Heart right ventricle (tissue), 16 donors: ENCODE data around the gene ZSCAN20. TPM values are rescaled to one million over a fixed set of nuclear protein-coding genes. Genes with fewer than 3 reads are reported as not detected.

ENCODE experiments used
- ATAC-seq, 8 donors: fragments of 200-7000 bp; cut with Tn5 transposase; one replicate each; pipeline ENCODE4 v1.9.1; 2020; ENCODE audit warnings: mild to moderate bottlenecking in 8 of 8, moderate library complexity in 8 of 8, moderate number of reproducible peaks in 1 of 8
- DNase-seq, 2 donors: peaks; one replicate each; pipeline ENCODE4 v3.0.0-alpha.2; 2020
- H3K27ac ChIP-seq, 10 donors: fragments of 200-600 bp; sonication (generic) in 2 of 10; one replicate each; pipeline versions ENCODE4 v1.5.0 to v1.8.0; 2020 to 2022; ENCODE audit warnings: mild to moderate bottlenecking in 3 of 10
- H3K27me3 ChIP-seq, 7 donors: fragments of 200-600 bp; one replicate each; pipeline ENCODE4 v1.8.0; 2021 to 2022; ENCODE audit warnings: mild to moderate bottlenecking in 2 of 7
- H3K36me3 ChIP-seq, 9 donors: fragments of 200-600 bp; sonication (generic) in 1 of 9; one replicate each; pipeline versions ENCODE4 v1.5.0 to v1.8.0; 2020 to 2022; ENCODE audit warnings: mild to moderate bottlenecking in 2 of 9
- H3K4me1 ChIP-seq, 9 donors: fragments of 200-600 bp; sonication (generic) in 1 of 9; one replicate each; pipeline versions ENCODE4 v1.5.0 to v1.8.0; 2020 to 2022; ENCODE audit warnings: mild to moderate bottlenecking in 4 of 9
- H3K4me3 ChIP-seq, 10 donors: fragments of 200-600 bp; sonication (generic) in 2 of 10; one replicate each; pipeline versions ENCODE4 v1.5.0 to v1.8.0; 2020 to 2022; ENCODE audit warnings: mild to moderate bottlenecking in 7 of 10, moderate library complexity in 2 of 10
- H3K9me3 ChIP-seq, 11 donors: fragments of 200-600 bp in 10 of 11; sonication (generic) in 2 of 11; one replicate each; pipeline versions ENCODE4 v1.5.0 to v1.8.0; 2013 to 2022; ENCODE audit warnings: mild to moderate bottlenecking in 2 of 11, control low read depth in 1 of 11, moderate library complexity in 1 of 11
- WGBS, 2 donors: extraction: QIAGEN DNeasy Blood & Tissue Kit; methylation state at CpG; one replicate each; pipeline ENCODE4 v1.1.7; 2013; ENCODE audit warnings: inconsistent platforms in 1 of 2; 5-methylcytosine and 5-hydroxymethylcytosine counted together
- intact Hi-C, 10 donors: fragments of 100-400 bp; cut with DNase I; formaldehyde crosslinking; loops; one replicate each; pipeline versions ENCODE4 v1.11.1 to v1.14.2; 2022
- long read RNA-seq, 3 donors: library from polyadenylated mRNA; unstranded; transcript quantifications; one replicate each; pipeline ENCODE4 v2.0.0, GENCODE V29; 2020 to 2021
- polyA plus RNA-seq, 2 donors: library from polyadenylated mRNA; stranded (reverse); fragments of 200-250 nt; gene quantifications; one replicate each; pipeline ENCODE4 v1.2.3, GENCODE V29; 2013
- total RNA-seq, 10 donors: library from RNA; stranded (reverse); fragmentation: NEBNext Ultra II Directional in 3 of 10; extraction: Animal tissue kit (Norgen Biotek cat#: 25700) in 3 of 10; gene quantifications; one replicate each; pipeline versions ENCODE4 v1.2.1 to v1.2.4, GENCODE V29; 2021 to 2023
- TF ChIP-seq, protein P1 (sequence below), 9 donors: fragments of 200-600 bp; sonication (generic) in 2 of 9; IDR thresholded peaks; one replicate each; pipeline versions ENCODE4 v1.5.0 to v1.8.0; 2021 to 2022; ENCODE audit warnings: antibody characterized with exemption in 9 of 9, mild to moderate bottlenecking in 5 of 9, moderate library complexity in 1 of 9
- donor health status: Arrhythmogenic right ventricular cardiomyopathy.
- donor health status: ischemic (EF 13 %, LVEDD 7.1; RV severe dilation, severe dysfunction).
- donor health status: healthy with polysubstance abuse.
- donor health status: DM: no; HTN: yes; CAD: no.
- donor health status: DM: no; HTN: no; CAD: no.
- donor health status: ischemic (EF 25% LVEDD 6.9; RV normal size, moderate dysfunction).
- donor health status: ischemic (EF 25% LVEDD 5.7; RV mildly dilated, moderate dysfunction).
- donor health status: healthy.
- donor health status: DM: yes; HTN: yes; CAD: no.
- donor health status: Ischemic cardiomyopathy.
- donor health status: ischemic (EF 35%, LVEDD 5.7; RV mildly dilated, moderate dysfunction).
- donor health status: nonischemic (EF 11% LVEDD 7.7; RV severe dilation, severe dysfunction).
- donor health status: DM: yes; HTN: yes; CAD: no.
- donor health status: PGD.
- donor health status: ischemic (EF 29% LVEDD 5.4; RV normal size, mild dysfunction).
- donor health status: nonischemic (EF 23%, LVEDD 6.1; RV moderate dilation, normal function).

ZSCAN20 gene
- total RNA-seq (1 to 10 TPM; 3.4 to 9.3 (median 5.8) TPM), polyA plus RNA-seq (1 to 10 TPM in 1 of 2 donors, under 1 TPM in 1; 0.83 to 1.6 TPM)
- long read RNA-seq, donor 1, partial matches to known transcripts: 0 of 2 reads
- long read RNA-seq, donor 1, other reads (novel, unspliced or antisense): 2 of 2 reads
- long read RNA-seq, donor 2, partial matches to known transcripts: 0 of 5 reads
- long read RNA-seq, donor 2, other reads (novel, unspliced or antisense): 5 of 5 reads
- long read RNA-seq, donor 3, full-length matches to known transcripts: 1 of 7 reads
- long read RNA-seq, donor 3, partial matches to known transcripts: 0 of 7 reads
- long read RNA-seq, donor 3, other reads (novel, unspliced or antisense): 6 of 7 reads

DNA sequence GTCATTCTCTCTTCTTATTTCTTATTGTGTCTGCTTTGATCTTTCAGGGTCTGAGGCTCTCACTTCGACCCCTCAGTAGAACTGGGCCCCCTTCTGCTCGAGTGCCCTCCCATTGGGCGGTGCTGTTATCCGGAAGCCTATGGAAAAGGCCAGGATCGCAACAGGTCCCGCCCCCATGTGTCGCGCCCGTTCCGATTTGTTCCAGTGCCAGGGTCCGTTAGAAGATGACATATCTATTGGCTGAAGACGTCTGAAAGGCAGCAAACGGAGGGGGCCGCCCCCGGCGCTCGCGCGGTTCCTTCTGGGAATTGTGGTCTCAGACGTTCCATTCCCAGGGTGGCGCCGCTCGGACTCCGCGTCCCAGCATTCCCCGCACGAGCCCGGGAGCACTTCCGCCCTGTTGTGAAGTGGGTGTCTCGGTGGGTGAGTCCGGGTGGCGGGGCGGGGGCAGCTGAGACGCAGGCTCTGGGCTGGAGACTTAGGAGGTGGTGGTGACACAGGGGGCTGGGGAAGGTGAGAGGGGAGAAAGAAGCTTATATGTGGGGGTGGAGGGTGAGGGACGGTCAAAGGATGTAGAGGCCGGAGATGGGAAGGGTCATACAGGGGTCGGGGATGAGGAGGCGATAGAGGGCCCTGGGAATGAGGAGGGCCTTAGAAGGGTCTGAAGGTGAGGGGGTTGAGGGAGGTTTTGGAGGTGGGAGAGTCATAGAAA lies at the start of gene ZSCAN20:
Gene ZSCAN20 (plus strand): TSS at position 377 of the 712 bp plus-strand sequence. CDS start 6,644 bp downstream, outside the sequence.
- H3K9me3 ChIP-seq: no peaks in the 10 kb centered on the region
- H3K4me3 ChIP-seq: peak within 1 kb of the TSS; percentile 19 to 77 (median 64)
- peaks cover 3 to 64% (median 41%) of the 10 kb centered on the region in 9 donors for H3K4me1 ChIP-seq
- no peaks in the 10 kb centered on the region for H3K36me3 ChIP-seq
- intact Hi-C loops: loop anchor here in 9 of 10 donors (2.0 to 10.0 kb wide), 11 partner anchors 102 to 348 kb away; no protein-coding TSS in a partner anchor
- no peaks in the 10 kb centered on the region for H3K27me3 ChIP-seq
- H3K27ac ChIP-seq: peak within 1 kb of the TSS; percentile 59 to 92 (median 84)
- whole genome bisulfite sequencing, 2 donors: 0 to 1% methylated on average over 38 of the region's 38 CpGs
- DNase-seq (peak; percentile 98 to 99), ATAC-seq (peak; percentile 89 to 97 (median 94))
- TF ChIP-seq, protein P1, sequence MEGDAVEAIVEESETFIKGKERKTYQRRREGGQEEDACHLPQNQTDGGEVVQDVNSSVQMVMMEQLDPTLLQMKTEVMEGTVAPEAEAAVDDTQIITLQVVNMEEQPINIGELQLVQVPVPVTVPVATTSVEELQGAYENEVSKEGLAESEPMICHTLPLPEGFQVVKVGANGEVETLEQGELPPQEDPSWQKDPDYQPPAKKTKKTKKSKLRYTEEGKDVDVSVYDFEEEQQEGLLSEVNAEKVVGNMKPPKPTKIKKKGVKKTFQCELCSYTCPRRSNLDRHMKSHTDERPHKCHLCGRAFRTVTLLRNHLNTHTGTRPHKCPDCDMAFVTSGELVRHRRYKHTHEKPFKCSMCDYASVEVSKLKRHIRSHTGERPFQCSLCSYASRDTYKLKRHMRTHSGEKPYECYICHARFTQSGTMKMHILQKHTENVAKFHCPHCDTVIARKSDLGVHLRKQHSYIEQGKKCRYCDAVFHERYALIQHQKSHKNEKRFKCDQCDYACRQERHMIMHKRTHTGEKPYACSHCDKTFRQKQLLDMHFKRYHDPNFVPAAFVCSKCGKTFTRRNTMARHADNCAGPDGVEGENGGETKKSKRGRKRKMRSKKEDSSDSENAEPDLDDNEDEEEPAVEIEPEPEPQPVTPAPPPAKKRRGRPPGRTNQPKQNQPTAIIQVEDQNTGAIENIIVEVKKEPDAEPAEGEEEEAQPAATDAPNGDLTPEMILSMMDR (IDR thresholded peaks at IDR 0.05): no peak

DNA sequence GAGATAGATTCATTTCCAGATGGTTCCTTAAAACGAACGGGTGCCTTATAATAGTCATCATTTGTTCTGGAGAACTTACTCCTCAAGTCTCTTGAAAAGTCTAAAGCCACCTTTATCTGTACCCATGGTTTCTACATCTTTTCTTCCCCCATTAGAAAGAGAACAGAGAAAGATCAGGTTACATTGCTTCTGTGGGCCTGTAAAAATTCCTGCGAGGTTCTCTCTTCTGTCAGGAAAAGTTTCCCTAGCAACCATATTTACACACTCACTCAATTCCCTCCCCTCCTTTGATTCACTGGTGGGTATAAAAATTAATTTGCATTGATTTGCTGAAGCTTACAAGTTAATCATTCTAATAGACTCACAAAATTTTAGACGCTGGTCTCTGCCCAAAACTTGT lies 48.2 kb upstream of the ZSCAN20 start:
- no peak for ATAC-seq
- intact Hi-C loops: no loop called here
- no peak for DNase-seq
- H3K4me1 ChIP-seq: peaks cover 0 to 57% (median 35%) of the 10 kb centered on the region in 9 donors
- H3K36me3 ChIP-seq: peaks cover 0 to 6% (median 0%) of the 10 kb centered on the region in 9 donors
- TF ChIP-seq, protein P1 (IDR thresholded peaks at IDR 0.05): no peak
- H3K4me3 ChIP-seq: no peak overlapping the region
- H3K9me3 ChIP-seq: peaks cover 0 to under 1% (median 0%) of the 10 kb centered on the region in 11 donors
- H3K27me3 ChIP-seq: no peaks in the 10 kb centered on the region
- WGBS, 2 donors: 70 to 85% methylated on average over 4 of the region's 4 CpGs
- H3K27ac ChIP-seq: no peak overlapping the region

DNA sequence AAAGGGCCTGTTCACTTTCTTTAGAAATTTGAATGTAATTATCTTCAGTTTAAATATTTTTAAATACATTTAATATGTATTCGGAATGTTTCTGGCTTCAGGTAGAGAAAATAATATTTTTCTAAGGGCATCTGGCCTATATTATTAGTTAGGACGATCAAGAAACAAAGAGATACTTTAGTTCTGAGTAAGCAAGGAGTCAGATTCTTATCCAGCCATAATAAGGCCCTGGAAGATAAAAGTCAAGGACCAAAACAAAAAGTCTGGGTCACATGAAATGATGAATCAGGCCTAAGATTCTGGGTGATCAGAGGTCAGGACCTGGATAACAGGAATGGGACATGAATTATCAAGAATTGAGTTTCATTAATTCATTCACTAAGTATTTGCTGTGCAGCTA lies 47.8 kb upstream of the ZSCAN20 start:
- H3K27me3 ChIP-seq: no peaks in the 10 kb centered on the region
- DNase-seq (no peak), ATAC-seq (no peak)
- no peak overlapping the region for H3K27ac ChIP-seq
- TF ChIP-seq, protein P1 (IDR thresholded peaks at IDR 0.05): no peak
- no peak overlapping the region for H3K4me3 ChIP-seq
- H3K36me3 ChIP-seq: peaks cover 0 to 6% (median 0%) of the 10 kb centered on the region in 9 donors
- no peaks in the 10 kb centered on the region for H3K9me3 ChIP-seq
- intact Hi-C loops: loop anchor here in 3 of 10 donors (5.0 kb wide), 2 partner anchors 37 to 42 kb away; no protein-coding TSS in a partner anchor
- 68 to 85% methylated on average over 2 of the region's 2 CpGs for WGBS, 2 donors
- H3K4me1 ChIP-seq: peaks cover 0 to 61% (median 39%) of the 10 kb centered on the region in 9 donors

DNA sequence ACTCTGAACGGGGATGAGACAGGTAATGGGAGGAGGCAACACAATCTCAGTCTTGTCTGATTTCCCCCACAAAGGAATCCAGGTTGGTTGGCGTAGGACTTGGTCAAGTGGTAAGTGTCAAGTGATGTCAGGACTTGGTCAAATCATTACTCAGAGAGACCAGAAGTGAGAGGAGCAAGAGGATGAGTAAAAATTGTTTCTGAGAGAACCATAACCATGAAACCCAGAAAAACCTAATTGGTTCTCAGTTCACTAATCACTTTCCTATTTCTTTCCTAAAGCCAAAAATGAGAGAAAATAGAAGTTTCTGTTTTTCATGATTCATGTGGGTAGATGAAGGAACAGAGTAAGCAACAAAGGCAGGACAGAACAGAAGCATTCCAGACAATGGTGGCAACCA lies 46.5 kb upstream of the ZSCAN20 start:
- TF ChIP-seq, protein P1 (IDR thresholded peaks at IDR 0.05): no peak
- intact Hi-C loops: loop anchor here in 3 of 10 donors (5.0 kb wide), 2 partner anchors 39 to 44 kb away; no protein-coding TSS in a partner anchor
- peaks cover 0 to 6% (median 0%) of the 10 kb centered on the region in 9 donors for H3K36me3 ChIP-seq
- no peak for ATAC-seq
- WGBS, 2 donors: 94 to 95% methylated on average over 2 of the region's 2 CpGs
- peaks cover 0 to 62% (median 45%) of the 10 kb centered on the region in 9 donors for H3K4me1 ChIP-seq
- no peaks in the 10 kb centered on the region for H3K9me3 ChIP-seq
- H3K4me3 ChIP-seq: no peak overlapping the region
- H3K27ac ChIP-seq: peak overlapping the region in 1 of 10 donors; percentile 64
- H3K27me3 ChIP-seq: no peaks in the 10 kb centered on the region
- DNase-seq: no peak
